ENCODE measurements around the gene RPRD2. TPM values are rescaled to one million over a fixed set of nuclear protein-coding genes. Genes with fewer than 3 reads are reported as not detected.

RPRD2 gene
- total RNA-seq, 1 experiment from 2014 or later = 26.7 TPM

- Histone ChIP-seq H4K20me1 (ENCODE audit: insufficient read depth) (0 out of 2 replicates have a peak, but pooled peaks cover 2% of the 10 kb centered on the region), H2AFZ (ENCODE audit: low read depth, low read length, poor library complexity, severe bottlenecking) (no peak overlapping the region), H3K9me3 (ENCODE audit: control insufficient read depth in 1 of 2, insufficient read depth in 1 of 2, low read depth in 1 of 2, low read length in 2 of 2) (no peaks in the 10 kb centered on the region), H3K27me3 (ENCODE audit: insufficient read depth, low read length) (no peaks in the 10 kb centered on the region), H3K9me2 (ENCODE audit: insufficient read depth) (no peaks in the 10 kb centered on the region), H3K4me1 (ENCODE audit: control insufficient read depth in 1 of 2, insufficient read depth in 2 of 2, low read length in 2 of 2) (no peaks in the 10 kb centered on the region), H3K4me2 (ENCODE audit: low read length) (no peak overlapping the region), H3K4me3 (replicated peaks in 1 of 2; ENCODE audit: low read depth in 1 of 2, low read length in 2 of 2) (no peak overlapping the region), H3K79me2 (ENCODE audit: insufficient read depth, low read length) (peaks cover 19% of the 10 kb centered on the region), H3K9ac (ENCODE audit: low read length) (no peak overlapping the region), H3K36me3 (ENCODE audit: control insufficient read depth in 1 of 2, insufficient read depth in 2 of 2, low read length in 2 of 2) (peaks cover 0 to 6% of the 10 kb centered on the region in 2 experiments; a peak in 1 of 4 replicates), H3K27ac (ENCODE audit: low read depth, low read length) (no peak overlapping the region)
- intact Hi-C loops (cut with micrococcal nuclease) = no loop called here
- ChIA-PET RAD21 (ENCODE audit: low non-redundant PET in 1 of 2, low total read pairs in 2 of 2, uncharacterized antibody in 2 of 2, unreplicated experiment in 2 of 2) (no interaction called here), CTCF (no interaction called here), POLR2A (no interaction called here)
- DNase-seq (ENCODE audit: low read depth, low spot score) (no peak), ATAC-seq (no peak)
- TF ChIP-seq ZFX (IDR thresholded peaks at IDR 0.05) (no peak), JUND (IDR thresholded peaks at IDR 0.05) (no peak)
- BruUV-seq (replicated peaks) = no TSS peak
Observed at GRCh38 chr1:150420560-150421265, 56.8 kb downstream of the RPRD2 start.

- CTCF ChIA-PET = no interaction called here
- BruUV-seq (replicated peaks) = no TSS peak
- RAD21 ChIA-PET (ENCODE audit: low non-redundant PET in 1 of 2, low total read pairs in 2 of 2, uncharacterized antibody in 2 of 2, unreplicated experiment in 2 of 2) = no interaction called here
- TF ChIP-seq, protein P1, sequence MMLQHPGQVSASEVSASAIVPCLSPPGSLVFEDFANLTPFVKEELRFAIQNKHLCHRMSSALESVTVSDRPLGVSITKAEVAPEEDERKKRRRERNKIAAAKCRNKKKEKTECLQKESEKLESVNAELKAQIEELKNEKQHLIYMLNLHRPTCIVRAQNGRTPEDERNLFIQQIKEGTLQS (IDR thresholded peaks at IDR 0.05) = no peak
- Histone ChIP-seq H4K20me1 (ENCODE audit: insufficient read depth) (no peaks in the 10 kb centered on the region), H3K4me2 (ENCODE audit: low read length) (no peak overlapping the region), H3K4me1 (ENCODE audit: control insufficient read depth in 1 of 2, insufficient read depth in 2 of 2, low read length in 2 of 2) (no peaks in the 10 kb centered on the region), H3K79me2 (ENCODE audit: insufficient read depth, low read length) (peaks cover 10% of the 10 kb centered on the region), H3K9ac (ENCODE audit: low read length) (no peak overlapping the region), H3K9me2 (ENCODE audit: insufficient read depth) (no peaks in the 10 kb centered on the region), H3K9me3 (ENCODE audit: control insufficient read depth in 1 of 2, insufficient read depth in 1 of 2, low read depth in 1 of 2, low read length in 2 of 2) (no peaks in the 10 kb centered on the region), H3K27ac (ENCODE audit: low read depth, low read length) (no peak overlapping the region), H3K27me3 (ENCODE audit: insufficient read depth, low read length) (no peaks in the 10 kb centered on the region), H3K4me3 (replicated peaks in 1 of 2; ENCODE audit: low read depth in 1 of 2, low read length in 2 of 2) (no peak overlapping the region), H2AFZ (ENCODE audit: low read depth, low read length, poor library complexity, severe bottlenecking) (no peak overlapping the region), H3K36me3 (ENCODE audit: control insufficient read depth in 1 of 2, insufficient read depth in 2 of 2, low read length in 2 of 2) (peaks cover 0 to 6% of the 10 kb centered on the region in 2 experiments; a peak in 1 of 4 replicates)
- intact Hi-C loops (cut with micrococcal nuclease) = no loop called here
- ATAC-seq (no peak), DNase-seq (ENCODE audit: low read depth, low spot score) (no peak)
- POLR2A ChIA-PET = no interaction called here
Observed at GRCh38 chr1:150422541-150422940, 58.6 kb downstream of the RPRD2 start.
